Measurements from ENCODE around the gene DEPP1.
"Not testable (repeated sequence)": the region's sequence is repeated elsewhere in the genome, so short reads cannot be mapped to it uniquely, and the experiment has no call there.

Gene DEPP1

GRCh38 chr10:44978570-44979280 is at the start of gene DEPP1:
DEPP1 (minus strand) TSS chr10:44978809; CDS start chr10:44978030, 779 bp downstream.
- peak within 1 kb of the TSS; percentile 76 to 81 for H3K4me3 ChIP-seq (ENCODE audit: low read depth in 1 of 2, low read length in 2 of 2)
- peaks cover 37 to 67% of the 10 kb centered on the region in 2 donors for H3K4me1 ChIP-seq (ENCODE audit: control insufficient read depth in 1 of 2, insufficient read depth in 2 of 2, low read length in 2 of 2)
- H3K27ac ChIP-seq (ENCODE audit: low read length): peak within 1 kb of the TSS; percentile 90
- no peaks in the 10 kb centered on the region for H3K27me3 ChIP-seq (ENCODE audit: low read depth, low read length)
- peaks cover 7 to 12% of the 10 kb centered on the region in 2 donors for H3K36me3 ChIP-seq (ENCODE audit: control insufficient read depth in 1 of 2, insufficient read depth in 2 of 2, low read length in 2 of 2)
- H3K9me3 ChIP-seq (ENCODE audit: control insufficient read depth in 1 of 2, low read length in 2 of 2): no peaks in the 10 kb centered on the region

GRCh38 chr10:45023426-45023825 is 44.8 kb upstream of the DEPP1 start:
- H3K9me3 ChIP-seq (ENCODE audit: control insufficient read depth in 1 of 2, low read length in 2 of 2): peaks cover 3 to 9% of the 10 kb centered on the region in 2 donors
- H3K27ac ChIP-seq (ENCODE audit: low read length): no peak overlapping the region
- no peaks in the 10 kb centered on the region for H3K36me3 ChIP-seq (ENCODE audit: control insufficient read depth in 1 of 2, insufficient read depth in 2 of 2, low read length in 2 of 2)

GRCh38 chr10:45015590-45015989 is 37.0 kb upstream of the DEPP1 start:
- H3K4me3 ChIP-seq (ENCODE audit: low read depth in 1 of 2, low read length in 2 of 2): no peak overlapping the region
- H3K4me1 ChIP-seq (ENCODE audit: control insufficient read depth in 1 of 2, insufficient read depth in 2 of 2, low read length in 2 of 2): no peaks in the 10 kb centered on the region
- no peaks in the 10 kb centered on the region for H3K36me3 ChIP-seq (ENCODE audit: control insufficient read depth in 1 of 2, insufficient read depth in 2 of 2, low read length in 2 of 2)
- H3K27me3 ChIP-seq (ENCODE audit: low read depth, low read length): no peaks in the 10 kb centered on the region
- no peak overlapping the region for H3K27ac ChIP-seq (ENCODE audit: low read length)
- no peaks in the 10 kb centered on the region for H3K9me3 ChIP-seq (ENCODE audit: control insufficient read depth in 1 of 2, low read length in 2 of 2)

More at GRCh38 chr10:45023426-45023825, 44.8 kb upstream of the DEPP1 start:
- H3K27me3 ChIP-seq (ENCODE audit: low read depth, low read length): no peaks in the 10 kb centered on the region
- H3K4me1 ChIP-seq (ENCODE audit: control insufficient read depth in 1 of 2, insufficient read depth in 2 of 2, low read length in 2 of 2): no peaks in the 10 kb centered on the region
- no peak overlapping the region for H3K4me3 ChIP-seq (ENCODE audit: low read depth in 1 of 2, low read length in 2 of 2)

GRCh38 chr10:45014557-45014956 is 35.9 kb upstream of the DEPP1 start:
- H3K27me3 ChIP-seq (ENCODE audit: low read depth, low read length); H3K27ac ChIP-seq (ENCODE audit: low read length); H3K4me3 ChIP-seq (ENCODE audit: low read depth in 1 of 2, low read length in 2 of 2); H3K36me3 ChIP-seq (ENCODE audit: control insufficient read depth in 1 of 2, insufficient read depth in 2 of 2, low read length in 2 of 2); H3K4me1 ChIP-seq (ENCODE audit: control insufficient read depth in 1 of 2, insufficient read depth in 2 of 2, low read length in 2 of 2); H3K9me3 ChIP-seq (ENCODE audit: control insufficient read depth in 1 of 2, low read length in 2 of 2): not testable (repeated sequence)

GRCh38 chr10:45008524-45009161 is 30.0 kb upstream of the DEPP1 start:
- H3K4me1 ChIP-seq (ENCODE audit: control insufficient read depth in 1 of 2, insufficient read depth in 2 of 2, low read length in 2 of 2): no peaks in the 10 kb centered on the region
- no peak overlapping the region for H3K4me3 ChIP-seq (ENCODE audit: low read depth in 1 of 2, low read length in 2 of 2)
- no peak overlapping the region for H3K27ac ChIP-seq (ENCODE audit: low read length)
- H3K36me3 ChIP-seq (ENCODE audit: control insufficient read depth in 1 of 2, insufficient read depth in 2 of 2, low read length in 2 of 2): peaks cover 0 to 7% of the 10 kb centered on the region in 2 donors
- no peaks in the 10 kb centered on the region for H3K27me3 ChIP-seq (ENCODE audit: low read depth, low read length)
- H3K9me3 ChIP-seq (ENCODE audit: control insufficient read depth in 1 of 2, low read length in 2 of 2): no peaks in the 10 kb centered on the region

- no peaks in the 10 kb centered on the region for H3K9me3 ChIP-seq (ENCODE audit: control insufficient read depth in 1 of 2, low read length in 2 of 2)
- no peaks in the 10 kb centered on the region for H3K27me3 ChIP-seq (ENCODE audit: low read depth, low read length)
- H3K27ac ChIP-seq (ENCODE audit: low read length): no peak overlapping the region
- H3K36me3 ChIP-seq (ENCODE audit: control insufficient read depth in 1 of 2, insufficient read depth in 2 of 2, low read length in 2 of 2): peaks cover 0 to 11% of the 10 kb centered on the region in 2 donors
- H3K4me1 ChIP-seq (ENCODE audit: control insufficient read depth in 1 of 2, insufficient read depth in 2 of 2, low read length in 2 of 2): peaks cover 0 to 13% of the 10 kb centered on the region in 2 donors
- no peak overlapping the region for H3K4me3 ChIP-seq (ENCODE audit: low read depth in 1 of 2, low read length in 2 of 2)
These were observed 27.8 kb upstream of the DEPP1 start for GRCh38 chr10:45006276-45007030.

GRCh38 chr10:45005284-45005683 is 26.7 kb upstream of the DEPP1 start:
- Histone ChIP-seq H3K27ac (ENCODE audit: low read length) (no peak overlapping the region), H3K27me3 (ENCODE audit: low read depth, low read length) (no peaks in the 10 kb centered on the region), H3K4me1 (ENCODE audit: control insufficient read depth in 1 of 2, insufficient read depth in 2 of 2, low read length in 2 of 2) (peaks cover 0 to 13% of the 10 kb centered on the region in 2 donors), H3K4me3 (ENCODE audit: low read depth in 1 of 2, low read length in 2 of 2) (no peak overlapping the region), H3K9me3 (ENCODE audit: control insufficient read depth in 1 of 2, low read length in 2 of 2) (no peaks in the 10 kb centered on the region), H3K36me3 (ENCODE audit: control insufficient read depth in 1 of 2, insufficient read depth in 2 of 2, low read length in 2 of 2) (peaks cover 0 to 15% of the 10 kb centered on the region in 2 donors)

- no peaks in the 10 kb centered on the region for H3K9me3 ChIP-seq (ENCODE audit: control insufficient read depth in 1 of 2, low read length in 2 of 2)
- H3K27me3 ChIP-seq (ENCODE audit: low read depth, low read length): no peaks in the 10 kb centered on the region
- peaks cover 0 to 13% of the 10 kb centered on the region in 2 donors for H3K4me1 ChIP-seq (ENCODE audit: control insufficient read depth in 1 of 2, insufficient read depth in 2 of 2, low read length in 2 of 2)
- no peak overlapping the region for H3K4me3 ChIP-seq (ENCODE audit: low read depth in 1 of 2, low read length in 2 of 2)
- peaks cover 0 to 15% of the 10 kb centered on the region in 2 donors for H3K36me3 ChIP-seq (ENCODE audit: control insufficient read depth in 1 of 2, insufficient read depth in 2 of 2, low read length in 2 of 2)
- H3K27ac ChIP-seq (ENCODE audit: low read length): no peak overlapping the region
These were observed 26.1 kb upstream of the DEPP1 start for GRCh38 chr10:45004661-45005060.

GRCh38 chr10:45003432-45004000 is 24.9 kb upstream of the DEPP1 start:
- H3K27ac ChIP-seq (ENCODE audit: low read length): no peak overlapping the region
- H3K27me3 ChIP-seq (ENCODE audit: low read depth, low read length): no peaks in the 10 kb centered on the region
- no peaks in the 10 kb centered on the region for H3K9me3 ChIP-seq (ENCODE audit: control insufficient read depth in 1 of 2, low read length in 2 of 2)

GRCh38 chr10:45001381-45002148 is 23.0 kb upstream of the DEPP1 start:
- H3K4me3 ChIP-seq (ENCODE audit: low read depth in 1 of 2, low read length in 2 of 2): peak overlapping the region; percentile 75 to 80
- peaks cover 5 to 24% of the 10 kb centered on the region in 2 donors for H3K4me1 ChIP-seq (ENCODE audit: control insufficient read depth in 1 of 2, insufficient read depth in 2 of 2, low read length in 2 of 2)
- H3K27me3 ChIP-seq (ENCODE audit: low read depth, low read length): no peaks in the 10 kb centered on the region
- no peaks in the 10 kb centered on the region for H3K9me3 ChIP-seq (ENCODE audit: control insufficient read depth in 1 of 2, low read length in 2 of 2)
- H3K36me3 ChIP-seq (ENCODE audit: control insufficient read depth in 1 of 2, insufficient read depth in 2 of 2, low read length in 2 of 2): peaks cover 0 to 15% of the 10 kb centered on the region in 2 donors
- peak overlapping the region; percentile 96 for H3K27ac ChIP-seq (ENCODE audit: low read length)

More at GRCh38 chr10:45003432-45004000, 24.9 kb upstream of the DEPP1 start:
- Histone ChIP-seq H3K4me1 (ENCODE audit: control insufficient read depth in 1 of 2, insufficient read depth in 2 of 2, low read length in 2 of 2) (peaks cover 0 to 13% of the 10 kb centered on the region in 2 donors), H3K36me3 (ENCODE audit: control insufficient read depth in 1 of 2, insufficient read depth in 2 of 2, low read length in 2 of 2) (peaks cover 0 to 15% of the 10 kb centered on the region in 2 donors), H3K4me3 (ENCODE audit: low read depth in 1 of 2, low read length in 2 of 2) (no peak overlapping the region)

All from muscle layer of duodenum (tissue), 2 donors.